HG03159 (cell line): ENCODE results near the gene GNPTAB.
"Not testable (repeated sequence)": the region's sequence is repeated elsewhere in the genome, so short reads cannot be mapped to it uniquely, and the experiment has no call there.

ENCODE experiments used
- ATAC-seq: cut with Tn5 transposase; IDR thresholded peaks from one replicate; pipeline ENCODE4 v1.9.1; 2021; ENCODE audit warnings: mild to moderate bottlenecking, moderate library complexity; ENCODE audit not compliant: unreplicated experiment

The GNPTAB gene

DNA sequence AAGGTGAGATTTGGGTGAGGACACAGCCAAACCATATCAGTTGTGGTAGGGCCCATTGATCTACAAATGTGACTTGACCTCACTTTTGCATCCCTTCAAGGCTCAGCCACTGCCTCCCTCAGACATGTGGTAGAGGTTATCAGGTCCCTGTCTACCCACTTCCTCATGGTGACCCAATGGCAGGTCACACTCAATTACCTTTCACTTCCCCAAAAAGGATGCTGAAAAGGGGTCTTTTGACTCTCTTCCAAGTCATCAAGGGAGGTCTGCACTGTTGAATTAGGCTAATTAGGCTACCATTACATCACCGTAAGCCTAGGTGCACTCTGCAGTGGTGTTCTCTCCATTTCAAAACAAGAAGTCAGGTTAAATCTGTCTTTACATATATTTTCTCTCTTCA, 24.0 kb upstream of the GNPTAB start:
- peak; percentile 46 for ATAC-seq

GRCh38 chr12:101852998-101853397, 22.2 kb upstream of the GNPTAB start:
- no peak for ATAC-seq

GRCh38 chr12:101850199-101850598, 19.4 kb upstream of the GNPTAB start:
- ATAC-seq: no peak

GRCh38 chr12:101847325-101847724, 16.6 kb upstream of the GNPTAB start:
- no peak for ATAC-seq

DNA sequence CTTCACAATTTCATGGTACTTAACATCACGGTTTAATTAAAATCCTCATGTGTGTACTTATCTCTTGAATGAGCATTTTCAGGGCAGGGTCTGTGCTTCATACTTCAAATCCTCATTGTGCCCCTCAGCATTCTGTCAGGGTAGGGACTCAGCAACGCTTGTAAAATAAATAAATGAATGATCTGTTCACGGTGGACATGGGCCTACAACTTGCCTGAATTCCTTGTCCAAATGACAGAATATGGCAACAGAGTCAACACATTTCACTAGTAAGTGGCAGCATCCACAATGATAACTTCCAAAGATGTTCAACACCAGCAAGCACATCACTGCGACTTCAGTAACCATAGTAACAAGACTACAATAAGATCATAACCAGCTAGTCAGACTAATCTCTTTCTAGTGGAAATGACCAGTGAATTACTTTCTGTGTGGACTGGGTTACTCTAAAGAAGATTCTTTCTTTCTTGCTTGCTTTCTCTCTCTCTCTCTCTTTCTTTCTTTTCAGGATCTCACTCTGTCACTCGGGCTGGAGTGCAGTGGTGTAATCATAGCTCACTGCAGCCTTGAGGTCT, 14.5 kb upstream of the GNPTAB start:
- ATAC-seq: no peak

GRCh38 chr12:101841069-101841468, 10.3 kb upstream of the GNPTAB start:
- no peak for ATAC-seq

DNA sequence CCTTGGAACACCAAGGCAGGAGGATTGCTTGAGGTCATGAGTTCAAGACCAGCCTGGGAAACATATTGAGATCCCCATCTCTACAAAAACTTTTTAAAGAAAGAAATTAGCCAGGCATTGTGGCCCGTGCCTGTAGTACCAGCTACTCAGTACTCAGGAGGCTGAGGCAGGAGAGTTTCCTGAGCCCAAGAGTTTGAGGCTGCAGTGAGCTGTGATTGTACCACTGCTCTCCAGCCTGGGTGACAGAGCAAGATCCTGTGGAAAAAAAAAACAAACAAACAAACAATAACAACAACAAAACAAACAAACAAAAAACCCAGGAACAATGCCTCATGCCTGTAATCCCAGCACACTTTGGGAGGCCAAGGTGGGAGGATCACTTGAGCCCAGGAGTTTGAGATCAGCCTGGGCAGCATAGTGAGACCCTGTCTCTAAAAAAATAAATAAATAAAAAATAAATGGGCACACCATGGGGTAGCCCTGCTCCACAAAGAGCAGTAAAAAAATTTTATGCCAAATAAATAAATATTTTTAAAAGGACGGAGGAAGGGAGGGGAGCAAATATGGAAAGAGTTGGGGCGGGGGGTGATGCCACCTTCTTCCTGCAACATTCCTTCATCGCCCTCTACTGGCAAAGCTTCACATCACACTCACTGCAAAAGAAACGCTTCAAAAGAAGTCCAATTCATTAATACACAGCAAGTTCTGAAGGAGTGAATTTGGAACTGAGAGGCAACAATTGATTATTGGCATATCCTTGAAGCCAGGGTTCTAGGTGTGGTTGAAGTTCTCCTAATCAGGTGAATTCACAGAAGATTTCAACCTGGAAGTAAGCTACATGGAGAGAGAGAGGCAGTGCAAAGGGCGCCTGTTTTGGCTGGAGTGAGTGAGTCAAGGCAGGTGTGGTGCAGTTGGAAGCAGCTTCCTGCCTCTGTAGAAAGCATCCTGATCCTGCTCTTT, 8.8 kb upstream of the GNPTAB start:
- no peak for ATAC-seq

DNA sequence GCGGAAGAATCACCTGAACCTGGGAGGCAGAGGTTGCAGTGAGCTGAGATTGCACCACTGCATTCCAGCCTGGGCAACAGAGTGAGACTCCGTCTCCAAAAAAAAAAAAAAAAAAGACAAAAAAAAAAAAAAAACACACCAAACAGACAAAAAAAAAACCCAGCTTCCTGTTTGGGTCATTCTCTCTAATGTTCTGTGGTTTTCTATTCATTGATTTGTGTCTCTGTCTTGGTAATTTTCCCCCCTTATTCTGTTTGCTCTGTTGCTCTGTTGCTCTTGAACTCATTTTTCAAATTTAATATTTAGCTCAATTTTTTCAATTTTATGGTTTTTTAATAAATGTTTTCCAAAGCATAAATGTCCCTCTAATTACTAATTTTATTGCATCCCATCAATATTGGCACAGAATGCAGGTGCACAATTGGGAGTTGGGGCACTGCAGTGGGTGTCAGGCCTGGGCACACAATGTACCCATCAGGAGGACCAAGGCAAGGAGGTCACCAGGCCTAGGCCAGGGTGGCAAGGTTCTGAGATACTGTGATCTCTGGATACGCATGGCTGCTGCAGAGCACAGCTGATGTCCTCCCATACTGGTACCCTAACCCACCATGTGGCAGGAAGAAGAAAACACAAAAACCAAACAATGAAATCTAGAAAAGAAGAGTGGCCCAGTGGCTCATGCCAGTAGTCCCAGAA, 8.0 kb upstream of the GNPTAB start:
- peak; percentile 53 for ATAC-seq

DNA sequence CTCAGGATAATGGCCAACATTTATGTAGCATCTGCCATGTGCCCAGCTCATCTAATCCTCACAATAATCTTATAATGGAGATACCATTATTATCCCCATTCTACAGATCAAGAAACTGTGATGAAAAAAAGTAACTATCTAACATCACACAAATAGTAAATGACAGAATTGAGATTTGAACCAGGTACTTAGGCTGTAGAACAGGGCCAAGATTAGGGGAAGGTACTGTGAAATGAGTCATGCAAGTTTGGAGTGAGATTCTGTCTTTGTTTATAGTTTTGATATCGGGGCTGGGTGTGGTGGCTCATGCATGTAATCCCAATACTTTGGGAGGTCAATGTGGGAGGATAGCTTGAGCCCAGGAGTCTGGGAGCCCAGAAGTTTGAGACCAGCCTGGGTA, 1.3 kb upstream of the GNPTAB start:
- no peak for ATAC-seq

DNA sequence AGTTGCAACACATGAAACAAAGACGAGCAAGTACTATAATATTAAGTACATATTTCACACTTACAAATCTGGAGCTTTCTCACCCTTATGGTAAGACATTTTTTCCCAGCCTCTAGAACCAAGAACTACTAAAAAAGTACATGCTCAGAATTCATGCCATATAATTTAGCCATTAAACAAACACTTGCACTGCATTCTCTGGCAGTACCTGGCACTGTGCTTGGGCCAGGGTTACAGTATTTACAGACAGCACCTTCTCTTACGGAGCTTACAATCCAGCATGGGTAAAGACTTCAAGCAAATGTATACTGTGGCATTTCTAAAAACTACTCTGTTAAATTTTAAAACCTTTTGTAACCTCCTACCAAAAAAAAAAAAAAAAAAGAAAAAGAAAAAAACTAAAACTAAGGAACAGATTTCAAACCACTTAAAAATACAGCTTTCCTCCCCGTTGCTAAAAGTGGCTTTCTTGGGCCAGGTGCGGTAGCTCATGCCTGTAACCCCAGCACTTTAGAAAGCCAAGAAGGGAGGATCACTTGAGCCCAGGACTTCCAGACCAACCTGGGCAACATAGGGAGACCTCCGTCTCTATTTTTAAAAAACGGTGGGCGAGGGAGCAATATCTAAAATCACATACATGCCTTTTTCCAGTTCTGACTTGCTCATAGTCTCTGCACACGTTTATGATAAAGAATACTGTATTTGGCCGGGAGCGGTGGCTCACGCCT, 956 bp downstream of the GNPTAB start:
- peak; percentile 1 for ATAC-seq

DNA sequence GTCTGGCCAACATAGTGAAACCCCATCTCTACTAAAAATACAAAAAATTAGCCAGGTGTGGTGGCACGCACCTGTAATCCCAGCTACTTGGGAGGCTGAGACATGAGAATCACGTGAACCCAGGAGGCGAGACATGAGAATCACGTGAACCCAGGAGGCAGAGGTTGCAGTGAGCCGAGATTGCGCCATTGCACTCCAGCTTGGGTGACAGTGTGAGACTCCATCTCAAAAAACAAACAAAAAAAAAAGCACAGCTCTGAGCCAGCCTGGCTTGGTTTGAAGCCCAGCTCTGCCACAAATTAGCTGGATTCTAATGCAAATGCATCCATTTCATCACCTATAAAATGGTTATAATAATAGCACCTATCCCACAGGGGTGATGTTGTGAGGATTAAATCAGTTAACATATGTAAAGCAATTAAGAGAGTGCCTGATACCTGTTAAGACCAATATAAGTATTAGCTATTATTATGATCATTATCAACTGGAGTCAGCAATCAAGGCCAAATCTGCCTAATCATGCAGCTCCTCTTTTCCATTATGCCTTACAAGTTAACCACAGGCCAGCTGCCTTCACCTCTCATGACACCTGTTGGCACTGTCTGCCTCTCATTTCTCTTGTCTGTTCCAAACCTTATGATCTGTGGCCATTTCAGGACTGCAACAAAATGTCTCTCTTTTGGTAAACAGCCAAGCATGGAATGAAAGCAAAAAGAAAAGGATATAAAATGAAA, 2.1 kb downstream of the GNPTAB start:
- no peak for ATAC-seq

GRCh38 chr12:101826766-101827368, 3.9 kb downstream of the GNPTAB start:
- no peak for ATAC-seq

GRCh38 chr12:101824831-101825230, 5.9 kb downstream of the GNPTAB start:
- ATAC-seq: no peak

DNA sequence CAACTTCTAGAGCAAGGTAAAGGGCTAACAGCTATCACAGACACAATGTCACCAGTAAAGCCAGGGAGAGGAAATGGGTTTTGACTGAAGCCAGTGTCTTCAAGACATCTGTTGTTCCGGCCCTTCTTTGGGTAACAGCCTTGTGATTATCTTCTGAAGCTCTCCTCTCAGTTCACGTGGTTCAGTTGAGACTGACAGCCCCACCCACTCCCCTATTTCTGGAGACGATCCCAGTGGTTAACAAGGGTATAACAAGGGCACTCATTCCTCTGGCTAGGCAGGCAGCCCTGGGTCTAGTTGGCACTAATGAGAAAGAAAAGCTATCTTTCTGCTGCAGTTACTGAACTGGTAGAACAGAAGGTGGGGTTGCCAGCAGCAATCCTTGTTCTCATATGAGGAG, 6.9 kb downstream of the GNPTAB start:
- ATAC-seq: peak; percentile 83

DNA sequence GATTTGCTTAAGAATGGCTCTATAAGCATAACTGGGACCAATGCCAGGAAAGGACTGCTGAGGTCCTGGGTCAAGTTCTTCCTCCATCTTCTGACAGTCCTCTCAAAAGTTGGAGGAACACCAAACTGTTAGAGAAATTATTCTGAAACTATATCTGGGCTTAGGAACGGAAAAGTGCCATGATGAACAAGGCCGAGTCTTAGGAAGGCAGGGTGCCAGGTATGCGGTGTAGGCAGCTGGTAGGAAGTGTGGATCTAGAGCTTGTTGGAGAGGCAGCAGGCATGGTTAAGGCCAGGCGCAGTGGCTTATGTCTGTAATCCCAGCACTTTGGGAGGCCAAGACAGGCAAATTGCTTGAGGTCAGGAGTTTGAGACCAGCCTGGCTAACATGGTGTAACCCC, 7.7 kb downstream of the GNPTAB start:
- ATAC-seq: no peak

GRCh38 chr12:101819467-101819866, 11.3 kb downstream of the GNPTAB start:
- ATAC-seq: peak; percentile 68

- ATAC-seq: not testable (repeated sequence)
Measured at GRCh38 chr12:101818689-101819088, 12.1 kb downstream of the GNPTAB start.

- no peak for ATAC-seq
Measured at GRCh38 chr12:101813117-101813516, 17.6 kb downstream of the GNPTAB start.

GRCh38 chr12:101812716-101813115, 18.0 kb downstream of the GNPTAB start:
- not testable (repeated sequence) for ATAC-seq

DNA sequence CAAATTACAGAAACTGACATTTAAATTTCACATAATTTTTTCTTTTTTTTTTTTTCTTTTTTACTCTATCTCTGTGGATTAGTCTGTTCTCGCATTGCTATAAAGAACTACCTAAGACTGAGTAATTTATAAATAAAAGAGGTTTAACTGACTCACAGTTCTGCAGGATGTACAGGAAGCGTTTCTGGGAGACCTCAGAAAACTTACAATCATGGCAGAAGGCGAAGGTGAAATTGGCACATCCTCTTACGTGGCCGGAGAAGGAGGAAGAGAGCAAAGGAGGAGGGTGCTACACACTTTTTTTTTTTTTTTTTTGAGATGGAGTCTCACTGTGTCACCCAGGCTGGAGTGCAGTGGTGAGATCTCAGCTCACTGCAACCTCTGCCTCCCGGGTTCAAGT, 19.4 kb downstream of the GNPTAB start:
- ATAC-seq: not testable (repeated sequence)
